Astrocyte of the spinal cord (primary cell): ENCODE measurements around the gene HMOX2.
A peak's percentile ranks its signal among the peaks of the same experiment; 100 is the strongest.

ENCODE experiments used
- DNase-seq: peaks from one replicate; pipeline ENCODE4 v3.0.0; 2011; ENCODE audit warnings: low read depth, low spot score
- H3K4me3 ChIP-seq: 2 replicates; pipeline ENCODE4 v1.5.1; 2011; ENCODE audit warnings: low read depth, mild to moderate bottlenecking, low read length, moderate library complexity
- CTCF ChIP-seq: IDR thresholded peaks from 2 replicates; pipeline ENCODE4 v1.5.1; 2012; ENCODE audit warnings: low read depth, mild to moderate bottlenecking, low read length, inconsistent platforms
- in situ Hi-C: cut with HindIII; loops from 2 replicates; pipeline ENCODE4 v1.10.0; 2017; ENCODE audit warnings: low sequenced_read_pairs

The HMOX2 gene

GRCh38 chr16:4475880-4476788 lies at the start of gene HMOX2:
Gene HMOX2, plus strand, starts transcription at chr16:4476398. Its CDS starts 29,127 bp downstream, at chr16:4505525.
- peak; percentile 54 for TF ChIP-seq CTCF
- in situ Hi-C loops: no loop called here
- H3K4me3 ChIP-seq: peak within 1 kb of the TSS; percentile 86
- peak; percentile 91 for DNase-seq

GRCh38 chr16:4426722-4427372 lies 49.4 kb upstream of the HMOX2 start:
- no peak for DNase-seq
- peak overlapping the region; percentile 97 for H3K4me3 ChIP-seq
- no peak for TF ChIP-seq CTCF
- in situ Hi-C loops: no loop called here

GRCh38 chr16:4428500-4428899 lies 47.7 kb upstream of the HMOX2 start:
- in situ Hi-C loops: no loop called here
- TF ChIP-seq CTCF: no peak

GRCh38 chr16:4431023-4431422 lies 45.2 kb upstream of the HMOX2 start:
- in situ Hi-C loops: no loop called here
- H3K4me3 ChIP-seq: no peak overlapping the region
- no peak for TF ChIP-seq CTCF
- DNase-seq: no peak

More at GRCh38 chr16:4428500-4428899, 47.7 kb upstream of the HMOX2 start:
- no peak for DNase-seq
- H3K4me3 ChIP-seq: no peak overlapping the region

GRCh38 chr16:4433228-4433627 lies 43.0 kb upstream of the HMOX2 start:
- in situ Hi-C loops: no loop called here
- DNase-seq: no peak
- TF ChIP-seq CTCF: no peak
- H3K4me3 ChIP-seq: no peak overlapping the region

GRCh38 chr16:4433914-4434787 lies 42.0 kb upstream of the HMOX2 start:
- no peak for TF ChIP-seq CTCF
- no peak for DNase-seq
- no peak overlapping the region for H3K4me3 ChIP-seq
- in situ Hi-C loops: no loop called here
